Ascending aorta (tissue), 2 donors: ENCODE measurements around the gene MIOX. TPM values are rescaled to one million over a fixed set of nuclear protein-coding genes. Genes with fewer than 3 reads are reported as not detected.

Experiments
- DNase-seq, 2 donors: peaks; one replicate each; pipeline ENCODE4 v3.0.0-alpha.2; 2019; ENCODE audit warnings: low spot score in 2 of 2
- H3K27ac ChIP-seq, 2 donors: fragments of 200-600 bp; sonication (generic); one replicate each; pipeline ENCODE4 v1.5.1; 2016 to 2017; ENCODE audit warnings: mild to moderate bottlenecking in 1 of 2
- H3K27me3 ChIP-seq: fragments of 200-600 bp; sonication (generic); one replicate; pipeline ENCODE4 v1.5.1; 2017
- H3K36me3 ChIP-seq, 2 donors: fragments of 200-600 bp; sonication (generic); one replicate each; pipeline ENCODE4 v1.5.1; 2016
- H3K4me1 ChIP-seq, 2 donors: fragments of 200-600 bp; sonication (generic); one replicate each; pipeline ENCODE4 v1.5.1; 2016 to 2017; ENCODE audit warnings: mild to moderate bottlenecking in 1 of 2
- H3K4me3 ChIP-seq, 2 donors: fragments of 200-600 bp; sonication (generic); one replicate each; pipeline ENCODE4 v1.5.1; 2016 to 2017; ENCODE audit warnings: mild to moderate bottlenecking in 1 of 2
- H3K9me3 ChIP-seq, 2 donors: fragments of 200-600 bp; sonication (generic); one replicate each; pipeline ENCODE4 v1.5.1; 2016
- CTCF ChIP-seq, 3 experiments: fragments of 200-600 bp in 2 of 3; fragments of 450-650 bp in 1 of 3; sonication (generic) in 2 of 3; IDR thresholded peaks; one replicate each; pipeline ENCODE4 v1.5.1; 2016 to 2019; ENCODE audit warnings: antibody characterized with exemption in 3 of 3, mild to moderate bottlenecking in 1 of 3, moderate library complexity in 1 of 3
- intact Hi-C: fragments of 100-400 bp; cut with DNase I; formaldehyde crosslinking; loops from one replicate; pipeline ENCODE4 v1.15.1; 2023
- total RNA-seq: library from RNA; depleted of rRNA; stranded (reverse); fragments of >200 nt; gene quantifications from one replicate; pipeline ENCODE4 v1.1.0, GENCODE V29; 2016

Gene MIOX
- total RNA-seq, 1 donor from 2014 or later, result not detected

GRCh38 chr22:50459016-50459415 is 27.6 kb upstream of the MIOX start:
- Histone ChIP-seq H3K4me3 (no peak overlapping the region), H3K4me1 (no peaks in the 10 kb centered on the region), H3K9me3 (no peaks in the 10 kb centered on the region), H3K36me3 (peaks cover 94 to 98% of the 10 kb centered on the region in 2 donors), H3K27me3 (no peaks in the 10 kb centered on the region), H3K27ac (no peak overlapping the region)
- TF ChIP-seq CTCF (IDR thresholded peaks at IDR 0.05), result no peak
- intact Hi-C loops, result no loop called here
- DNase-seq, result no peak

- no peaks in the 10 kb centered on the region for H3K4me1 ChIP-seq
- H3K36me3 ChIP-seq, result peaks cover 94 to 98% of the 10 kb centered on the region in 2 donors
- intact Hi-C loops, result no loop called here
- no peak for TF ChIP-seq CTCF (IDR thresholded peaks at IDR 0.05)
- no peaks in the 10 kb centered on the region for H3K9me3 ChIP-seq
- H3K27me3 ChIP-seq, result no peaks in the 10 kb centered on the region
- H3K27ac ChIP-seq, result no peak overlapping the region
- no peak overlapping the region for H3K4me3 ChIP-seq
- DNase-seq, result no peak
These were observed 27.0 kb upstream of the MIOX start for GRCh38 chr22:50459496-50460140.

- intact Hi-C loops, result no loop called here
- Histone ChIP-seq H3K27me3 (no peaks in the 10 kb centered on the region), H3K27ac (no peak overlapping the region), H3K4me3 (no peak overlapping the region), H3K36me3 (peaks cover 94 to 98% of the 10 kb centered on the region in 2 donors), H3K4me1 (no peaks in the 10 kb centered on the region), H3K9me3 (no peaks in the 10 kb centered on the region)
- no peak for TF ChIP-seq CTCF (IDR thresholded peaks at IDR 0.05)
- DNase-seq, result no peak
These were observed 25.7 kb upstream of the MIOX start for GRCh38 chr22:50460938-50461337.

- peaks cover 94 to 98% of the 10 kb centered on the region in 2 donors for H3K36me3 ChIP-seq
- no peak for TF ChIP-seq CTCF (IDR thresholded peaks at IDR 0.05)
These were observed 25.1 kb upstream of the MIOX start for GRCh38 chr22:50461536-50461935.

GRCh38 chr22:50461979-50462540 is 24.6 kb upstream of the MIOX start:
- no peak for DNase-seq
- Histone ChIP-seq H3K27me3 (no peaks in the 10 kb centered on the region), H3K36me3 (peaks cover 94 to 98% of the 10 kb centered on the region in 2 donors), H3K4me3 (no peak overlapping the region), H3K4me1 (no peaks in the 10 kb centered on the region), H3K9me3 (no peaks in the 10 kb centered on the region), H3K27ac (no peak overlapping the region)
- no peak for TF ChIP-seq CTCF (IDR thresholded peaks at IDR 0.05)
- intact Hi-C loops, result no loop called here

More at GRCh38 chr22:50461536-50461935, 25.1 kb upstream of the MIOX start:
- H3K27me3 ChIP-seq, result no peaks in the 10 kb centered on the region
- no peak overlapping the region for H3K27ac ChIP-seq
- no peak for DNase-seq
- no peaks in the 10 kb centered on the region for H3K4me1 ChIP-seq
- no peaks in the 10 kb centered on the region for H3K9me3 ChIP-seq
- no peak overlapping the region for H3K4me3 ChIP-seq
- intact Hi-C loops, result no loop called here
